Vagina (tissue), 2 donors: ENCODE measurements around the gene RNF168. TPM values are rescaled to one million over a fixed set of nuclear protein-coding genes. Genes with fewer than 3 reads are reported as not detected.
A peak's percentile ranks its signal among the peaks of the same experiment; 100 is the strongest.

ENCODE experiments used
- DNase-seq, 2 donors: peaks; one replicate each; pipeline ENCODE4 v3.0.0-alpha.2; 2017; ENCODE audit errors: extremely low spot score in 2 of 2
- H3K27ac ChIP-seq: fragments of 200-600 bp; sonication (generic); one replicate; pipeline ENCODE4 v1.5.1; 2019
- H3K27me3 ChIP-seq: fragments of 200-600 bp; sonication (generic); one replicate; pipeline ENCODE4 v1.5.1; 2019
- H3K36me3 ChIP-seq, 2 donors: fragments of 200-600 bp; sonication (generic); one replicate each; pipeline ENCODE4 v1.5.1; 2017 to 2019
- H3K4me1 ChIP-seq: fragments of 200-600 bp; sonication (generic); one replicate; pipeline ENCODE4 v1.5.1; 2019
- H3K4me3 ChIP-seq, 2 donors: fragments of 200-600 bp; sonication (generic); 1 replicate in 1 of 2; 2 replicates in 1 of 2; pipeline ENCODE4 v1.5.1; 2016 to 2019
- H3K9me3 ChIP-seq: fragments of 200-600 bp; sonication (generic); one replicate; pipeline ENCODE4 v1.5.1; 2019
- POLR2A ChIP-seq, 2 donors: fragments of 450-650 bp; IDR thresholded peaks; one replicate each; pipeline ENCODE4 v1.6.1; 2017; ENCODE audit warnings: antibody characterized with exemption in 2 of 2, mild to moderate bottlenecking in 2 of 2, moderate library complexity in 2 of 2
- POLR2AphosphoS5 ChIP-seq, 2 donors: sonication (generic); formaldehyde crosslinking; IDR thresholded peaks; one replicate each; pipeline ENCODE4 v1.9.0; 2017; ENCODE audit warnings: antibody characterized with exemption in 2 of 2, mild to moderate bottlenecking in 2 of 2, low read depth in 1 of 2; ENCODE audit not compliant: insufficient read depth in 1 of 2
- intact Hi-C: fragments of 100-400 bp; cut with DNase I; formaldehyde crosslinking; loops from one replicate; pipeline ENCODE4 v1.15.1; 2023
- total RNA-seq: library from RNA; depleted of rRNA; stranded (reverse); fragments of >200 nt; gene quantifications from one replicate; pipeline ENCODE4 v1.2.3, GENCODE V29; 2016
- TF ChIP-seq, protein P1 (sequence below), 3 experiments: fragments of 450-650 bp in 2 of 3; fragments of 200-600 bp in 1 of 3; sonication (generic) in 1 of 3; IDR thresholded peaks; one replicate each; pipeline ENCODE4 v1.5.1; 2017 to 2019; ENCODE audit warnings: antibody characterized with exemption in 3 of 3, mild to moderate bottlenecking in 2 of 3, moderate library complexity in 2 of 3

RNF168 gene
- total RNA-seq, 1 donor from 2014 or later: 26.0 TPM

DNA sequence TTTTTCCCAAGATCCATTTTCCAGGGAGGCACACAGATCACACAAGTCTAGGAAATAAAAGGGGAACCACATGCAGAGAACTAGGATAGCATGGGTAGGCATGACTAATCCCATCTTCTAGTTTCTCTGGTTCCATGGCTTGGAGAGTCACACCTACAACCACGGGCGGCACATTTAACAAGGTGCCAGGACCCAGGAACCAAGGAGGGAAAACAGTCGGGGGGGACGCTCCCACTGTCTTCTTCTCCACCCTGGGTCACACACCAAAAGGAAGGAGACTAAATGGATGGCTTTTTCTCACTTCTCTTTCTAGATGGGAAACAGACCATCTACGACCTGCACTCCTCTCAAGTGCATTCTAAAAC, 16.1 kb upstream of the RNF168 start:
- H3K4me3 ChIP-seq: no peak overlapping the region
- H3K27me3 ChIP-seq: no peaks in the 10 kb centered on the region
- no peaks in the 10 kb centered on the region for H3K36me3 ChIP-seq
- H3K27ac ChIP-seq: no peak overlapping the region
- H3K4me1 ChIP-seq: no peaks in the 10 kb centered on the region
- TF ChIP-seq, protein P1, sequence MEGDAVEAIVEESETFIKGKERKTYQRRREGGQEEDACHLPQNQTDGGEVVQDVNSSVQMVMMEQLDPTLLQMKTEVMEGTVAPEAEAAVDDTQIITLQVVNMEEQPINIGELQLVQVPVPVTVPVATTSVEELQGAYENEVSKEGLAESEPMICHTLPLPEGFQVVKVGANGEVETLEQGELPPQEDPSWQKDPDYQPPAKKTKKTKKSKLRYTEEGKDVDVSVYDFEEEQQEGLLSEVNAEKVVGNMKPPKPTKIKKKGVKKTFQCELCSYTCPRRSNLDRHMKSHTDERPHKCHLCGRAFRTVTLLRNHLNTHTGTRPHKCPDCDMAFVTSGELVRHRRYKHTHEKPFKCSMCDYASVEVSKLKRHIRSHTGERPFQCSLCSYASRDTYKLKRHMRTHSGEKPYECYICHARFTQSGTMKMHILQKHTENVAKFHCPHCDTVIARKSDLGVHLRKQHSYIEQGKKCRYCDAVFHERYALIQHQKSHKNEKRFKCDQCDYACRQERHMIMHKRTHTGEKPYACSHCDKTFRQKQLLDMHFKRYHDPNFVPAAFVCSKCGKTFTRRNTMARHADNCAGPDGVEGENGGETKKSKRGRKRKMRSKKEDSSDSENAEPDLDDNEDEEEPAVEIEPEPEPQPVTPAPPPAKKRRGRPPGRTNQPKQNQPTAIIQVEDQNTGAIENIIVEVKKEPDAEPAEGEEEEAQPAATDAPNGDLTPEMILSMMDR (IDR thresholded peaks at IDR 0.05): no peak
- TF ChIP-seq POLR2AphosphoS5 (IDR thresholded peaks at IDR 0.05; ENCODE audit: insufficient read depth in 1 of 2, low read depth in 1 of 2) (no peak), POLR2A (IDR thresholded peaks at IDR 0.05) (no peak)
- H3K9me3 ChIP-seq: peaks cover 23% of the 10 kb centered on the region
- DNase-seq: no peak
- intact Hi-C loops: no loop called here

DNA sequence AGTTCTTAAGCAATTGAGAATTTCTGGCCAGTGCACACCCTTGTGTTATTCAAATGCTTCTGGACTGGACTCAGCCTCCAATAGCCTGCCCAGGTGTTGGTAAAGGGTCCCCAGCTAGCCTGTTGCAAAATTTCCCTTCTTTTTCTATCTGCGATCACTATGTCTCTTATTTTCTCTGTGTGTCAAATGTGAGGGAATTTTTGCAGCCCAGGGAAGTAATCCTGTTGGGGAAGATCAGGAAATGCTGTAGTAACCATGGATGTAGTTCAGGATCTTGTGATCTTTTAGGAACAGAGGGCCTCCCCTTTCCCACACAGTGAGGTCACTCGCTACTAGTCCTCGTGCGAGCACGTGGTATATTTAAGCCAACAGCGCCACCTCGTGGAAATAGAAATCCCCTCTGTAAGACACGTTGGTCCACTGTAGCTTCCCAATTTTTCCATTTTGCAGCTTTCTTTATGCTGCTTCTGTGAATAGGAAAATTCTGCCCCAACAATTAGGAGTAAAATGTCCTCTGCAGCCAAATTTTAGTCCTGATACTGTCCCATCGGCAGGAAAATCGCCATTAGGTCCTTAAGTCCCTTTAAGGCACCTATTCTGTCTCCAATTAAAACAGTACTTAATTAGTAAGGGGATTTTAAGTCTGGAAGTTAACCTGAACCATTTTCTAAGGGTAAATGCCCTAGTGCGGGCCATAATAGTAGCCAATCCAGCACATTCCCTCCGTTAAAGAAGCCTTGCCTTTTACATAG, 15.6 kb upstream of the RNF168 start:
- intact Hi-C loops: no loop called here
- no peak overlapping the region for H3K4me3 ChIP-seq
- DNase-seq: no peak
- H3K27me3 ChIP-seq: no peaks in the 10 kb centered on the region
- H3K27ac ChIP-seq: no peak overlapping the region
- no peaks in the 10 kb centered on the region for H3K4me1 ChIP-seq
- H3K36me3 ChIP-seq: no peaks in the 10 kb centered on the region
- no peak for TF ChIP-seq POLR2AphosphoS5 (IDR thresholded peaks at IDR 0.05; ENCODE audit: insufficient read depth in 1 of 2, low read depth in 1 of 2)
- TF ChIP-seq, protein P1 (IDR thresholded peaks at IDR 0.05): peak in 2 of 3 experiments; percentile 30 to 36
- no peak for TF ChIP-seq POLR2A (IDR thresholded peaks at IDR 0.05)
- H3K9me3 ChIP-seq: peaks cover 23% of the 10 kb centered on the region

- Histone ChIP-seq H3K36me3 (no peaks in the 10 kb centered on the region), H3K27ac (no peak overlapping the region), H3K4me3 (no peak overlapping the region), H3K9me3 (peaks cover 23% of the 10 kb centered on the region), H3K4me1 (no peaks in the 10 kb centered on the region), H3K27me3 (no peaks in the 10 kb centered on the region)
- intact Hi-C loops: no loop called here
- TF ChIP-seq POLR2AphosphoS5 (IDR thresholded peaks at IDR 0.05; ENCODE audit: insufficient read depth in 1 of 2, low read depth in 1 of 2): no peak
- TF ChIP-seq POLR2A (IDR thresholded peaks at IDR 0.05): no peak
- TF ChIP-seq, protein P1 (IDR thresholded peaks at IDR 0.05): no peak
- DNase-seq: no peak
Observed at GRCh38 chr3:196517919-196518318, 14.4 kb upstream of the RNF168 start.

- no peak overlapping the region for H3K27ac ChIP-seq
- TF ChIP-seq POLR2AphosphoS5 (IDR thresholded peaks at IDR 0.05; ENCODE audit: insufficient read depth in 1 of 2, low read depth in 1 of 2): no peak
- TF ChIP-seq, protein P1 (IDR thresholded peaks at IDR 0.05): no peak
- TF ChIP-seq POLR2A (IDR thresholded peaks at IDR 0.05): no peak
- intact Hi-C loops: no loop called here
- H3K27me3 ChIP-seq: no peaks in the 10 kb centered on the region
- peaks cover 23% of the 10 kb centered on the region for H3K9me3 ChIP-seq
- no peaks in the 10 kb centered on the region for H3K4me1 ChIP-seq
- H3K4me3 ChIP-seq: no peak overlapping the region
- H3K36me3 ChIP-seq: no peaks in the 10 kb centered on the region
- DNase-seq: no peak
Observed at GRCh38 chr3:196517162-196517800, 13.7 kb upstream of the RNF168 start.
